H54 (cell line): ENCODE data around the gene BTNL2.
A peak's percentile ranks its signal among the peaks of the same experiment; 100 is the strongest.

Experiments used
- DNase-seq: peaks from one replicate; pipeline ENCODE4 v3.0.0; 2011; ENCODE audit warnings: low spot score, mixed read lengths; ENCODE audit not compliant: insufficient read length
- FAIRE-seq: peaks from 3 replicates; lab custom pipeline; 2011; peaks lifted over from hg19 to GRCh38; lab: Jason Lieb, UNC
- POLR2A ChIP-seq: IDR thresholded peaks from 2 replicates; pipeline ENCODE4 v1.6.1; 2011; ENCODE audit warnings: low read depth, mild to moderate bottlenecking, low read length

BTNL2 gene

GRCh38 chr6:32431142-32431541 is 24.2 kb upstream of the BTNL2 start:
- no peak for FAIRE-seq
- DNase-seq, result no peak
- no peak for TF ChIP-seq POLR2A

- no peak for TF ChIP-seq POLR2A
- no peak for FAIRE-seq
- DNase-seq, result no peak
Measured at GRCh38 chr6:32430179-32430578, 23.2 kb upstream of the BTNL2 start.

DNA sequence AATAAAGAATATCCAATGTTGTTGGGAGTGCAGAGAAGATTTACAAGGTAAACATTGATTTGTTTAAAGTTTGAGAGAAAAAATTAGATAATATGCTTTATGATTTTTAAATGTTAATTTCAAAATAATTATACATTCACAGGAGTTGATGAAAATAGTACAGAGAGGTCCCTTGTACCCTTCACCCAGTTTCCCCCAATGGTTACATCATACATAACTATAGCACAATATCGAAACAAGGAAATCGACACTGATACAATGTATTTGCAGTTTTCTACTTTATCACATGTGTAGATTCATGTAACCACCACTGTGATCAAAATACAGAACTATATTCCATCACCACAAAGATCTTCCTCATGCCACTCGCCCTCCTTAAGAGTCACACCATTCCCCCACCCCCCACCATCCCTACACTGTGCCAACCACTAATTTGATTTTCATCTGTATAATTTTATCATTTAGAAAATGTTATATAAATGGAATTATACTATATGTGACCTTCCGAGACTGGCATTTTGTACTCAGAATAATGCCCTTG is 21.0 kb upstream of the BTNL2 start:
- no peak for TF ChIP-seq POLR2A
- no peak for FAIRE-seq
- DNase-seq, result no peak

GRCh38 chr6:32427218-32427617 is 20.2 kb upstream of the BTNL2 start:
- FAIRE-seq (no peak), DNase-seq (no peak)
- no peak for TF ChIP-seq POLR2A

DNA sequence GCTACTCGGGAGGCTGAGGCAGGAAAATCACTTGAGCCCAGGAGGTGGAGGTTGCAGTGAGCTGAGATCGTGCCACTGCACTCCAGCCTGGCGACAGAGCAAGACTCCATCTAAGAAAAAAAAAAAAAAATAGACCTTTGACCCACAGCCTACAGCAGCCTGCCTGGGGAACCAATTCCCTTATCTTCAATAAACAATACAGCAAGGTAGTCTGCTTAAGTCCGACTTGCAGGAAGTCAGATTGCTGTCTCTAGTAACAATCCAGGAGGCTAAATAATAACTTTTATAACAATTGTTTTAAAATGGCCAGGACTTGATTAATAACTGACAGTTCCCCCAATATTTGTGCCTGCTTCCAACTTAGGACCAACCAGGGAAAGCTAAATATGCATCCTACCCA is 19.4 kb upstream of the BTNL2 start:
- DNase-seq, result no peak
- no peak for TF ChIP-seq POLR2A
- FAIRE-seq, result no peak

GRCh38 chr6:32424589-32425300 is 17.8 kb upstream of the BTNL2 start:
- no peak for DNase-seq
- no peak for TF ChIP-seq POLR2A
- FAIRE-seq, result no peak

GRCh38 chr6:32416036-32416435 is 9.1 kb upstream of the BTNL2 start:
- TF ChIP-seq POLR2A, result no peak
- FAIRE-seq (no peak), DNase-seq (no peak)

DNA sequence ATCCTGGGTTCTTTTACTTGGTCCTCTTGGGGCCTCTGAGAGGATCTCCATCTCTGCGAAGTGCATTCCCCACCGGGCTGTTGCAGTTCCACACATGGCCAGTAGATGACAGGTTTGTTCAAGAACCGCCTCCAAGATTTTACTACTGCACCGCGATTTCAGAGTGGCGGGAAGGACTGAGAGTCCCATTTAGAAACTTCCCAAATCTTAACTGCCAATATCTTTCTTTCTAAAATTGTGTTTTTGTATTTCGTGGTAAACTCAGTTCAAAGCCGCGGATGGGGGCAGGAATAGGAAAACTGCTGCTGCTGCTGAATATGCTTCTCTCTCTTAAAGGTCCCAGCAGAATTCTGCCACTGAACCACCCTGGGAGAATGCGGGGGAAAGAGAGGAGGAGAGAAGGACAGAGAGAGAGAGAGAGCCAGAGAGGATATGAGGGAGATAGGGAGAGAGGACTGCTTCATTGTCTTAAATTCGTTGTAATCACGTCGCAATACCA is 8.6 kb upstream of the BTNL2 start:
- peak; percentile 31 for DNase-seq
- peak; percentile 36 for FAIRE-seq
- no peak for TF ChIP-seq POLR2A

GRCh38 chr6:32413427-32414047 is 6.6 kb upstream of the BTNL2 start:
- DNase-seq, result peak; percentile 33
- peak; percentile 50 for FAIRE-seq
- no peak for TF ChIP-seq POLR2A

DNA sequence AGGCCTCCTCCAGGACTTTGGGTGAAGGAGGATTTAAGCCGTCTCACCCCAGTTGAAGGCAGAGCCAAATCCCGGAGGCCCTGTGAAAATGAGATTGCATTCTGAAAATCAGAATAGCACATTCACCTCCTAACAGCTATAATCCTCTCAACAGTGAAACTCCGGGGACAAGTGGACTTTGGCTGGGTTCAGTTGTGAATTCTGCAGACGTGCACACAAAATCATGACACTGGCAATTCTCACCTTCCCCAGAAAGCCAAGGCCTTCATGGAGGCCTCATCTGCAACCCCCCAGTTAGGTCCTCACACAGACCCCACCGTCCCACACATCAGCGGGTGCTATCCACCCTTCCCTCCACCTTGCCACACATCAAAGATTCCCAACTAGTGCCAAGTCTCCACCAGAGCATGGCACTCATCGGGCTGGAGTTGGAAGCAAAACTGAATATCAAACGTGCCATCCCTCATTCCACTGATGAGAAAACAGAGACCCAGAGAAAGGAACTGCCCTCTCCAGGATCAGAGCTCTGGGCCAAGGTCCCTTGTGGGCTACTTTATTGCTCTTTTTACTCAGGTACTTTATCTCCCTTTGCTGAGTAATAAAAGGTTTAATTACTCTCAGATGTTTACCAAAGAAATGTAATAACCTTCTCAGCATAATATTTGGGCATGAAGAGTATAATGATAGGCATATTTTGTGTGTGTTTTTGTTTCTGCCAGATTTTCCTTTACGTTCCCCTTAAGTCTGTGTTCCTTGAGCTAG is 4.8 kb upstream of the BTNL2 start:
- TF ChIP-seq POLR2A, result no peak
- no peak for DNase-seq
- no peak for FAIRE-seq

- DNase-seq (no peak), FAIRE-seq (no peak)
- TF ChIP-seq POLR2A, result no peak
Measured at GRCh38 chr6:32410906-32411305, 3.9 kb upstream of the BTNL2 start.

DNA sequence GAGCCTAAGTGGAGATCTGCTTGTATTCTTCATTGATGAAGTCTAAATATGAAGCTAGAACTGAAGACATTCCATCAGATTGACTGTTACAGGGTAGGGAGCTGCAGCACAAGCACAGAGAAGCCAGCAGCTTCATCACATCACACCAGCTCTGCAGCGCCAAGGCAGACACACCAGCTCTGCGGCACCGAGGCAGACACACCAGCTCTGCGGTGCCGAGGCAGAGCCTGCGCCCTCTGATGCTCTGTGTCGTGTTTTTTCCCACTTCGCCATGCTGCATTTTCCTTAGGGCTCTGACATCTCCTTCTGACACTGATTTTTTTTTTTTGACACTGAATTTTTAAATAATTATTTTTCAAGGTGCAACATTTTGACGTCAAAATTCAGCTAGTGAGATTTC is 784 bp downstream of the BTNL2 start:
- DNase-seq (no peak), FAIRE-seq (no peak)
- TF ChIP-seq POLR2A, result no peak

- no peak for TF ChIP-seq POLR2A
- no peak for FAIRE-seq
- DNase-seq, result no peak
Measured at GRCh38 chr6:32405656-32406055, 1.3 kb downstream of the BTNL2 start.

DNA sequence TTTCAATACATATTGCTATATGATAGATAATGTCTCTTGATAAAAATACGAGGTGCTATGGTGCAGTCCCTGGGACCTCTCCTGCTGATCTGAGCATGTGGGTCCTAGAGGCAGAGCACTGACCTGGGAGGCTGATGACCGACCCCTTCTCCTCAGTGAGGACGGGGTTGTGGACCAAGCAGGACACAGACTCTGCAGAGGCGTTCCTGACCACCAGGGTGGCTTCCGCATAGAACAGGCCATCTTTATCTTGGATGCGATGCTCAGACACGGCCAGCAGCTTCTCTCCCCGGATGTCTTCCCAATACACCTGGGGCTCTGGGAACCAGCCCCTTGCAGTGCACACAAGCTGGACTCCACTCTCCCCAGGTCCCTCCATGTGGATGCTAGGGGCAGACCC is 4.2 kb downstream of the BTNL2 start:
- TF ChIP-seq POLR2A, result no peak
- FAIRE-seq (no peak), DNase-seq (no peak)
